ENCODE measurements around the gene PSD4.

- no peak for TF ChIP-seq ZNF274 (IDR thresholded peaks at IDR 0.05; ENCODE audit: low read depth, low read length)
- no peak for TF ChIP-seq YY1 (IDR thresholded peaks at IDR 0.05; ENCODE audit: insufficient read depth, insufficient read length)
Measured at GRCh38 chr2:113175736-113176695, 2.2 kb downstream of the PSD4 start.

Data from NT2/D1 (cell line).